CD4-positive, alpha-beta T cell treated with Interleukin-1 beta for 1 hour (primary cell): ENCODE measurements around the gene BPIFA2.
"Not testable (repeated sequence)": the region's sequence is repeated elsewhere in the genome, so short reads cannot be mapped to it uniquely, and the experiment has no call there.

Experiments
- DNase-seq, 2 donors: peaks; one replicate each; pipeline ENCODE4 v3.0.0-alpha.2; 2020 to 2022

Gene BPIFA2

DNA sequence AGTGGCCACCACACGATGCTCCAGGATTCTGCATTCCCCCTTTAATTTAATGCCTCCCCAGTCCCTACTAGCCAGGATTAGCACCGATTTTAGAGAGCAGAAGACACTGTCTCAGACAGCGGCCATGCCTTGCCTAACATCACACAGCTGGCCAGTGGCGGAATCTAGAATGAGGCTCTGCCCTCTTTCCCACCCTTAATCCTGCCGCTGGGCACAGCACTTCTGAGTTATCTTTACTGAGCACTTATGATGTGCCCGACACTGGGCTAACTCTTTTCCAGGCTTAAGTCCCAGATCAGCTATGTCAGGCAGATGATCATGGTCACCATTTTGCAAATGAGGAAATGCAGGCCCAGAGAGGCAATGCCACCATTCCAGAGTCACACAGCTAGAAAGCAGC, 5.6 kb upstream of the BPIFA2 start:
- no peak for DNase-seq

DNA sequence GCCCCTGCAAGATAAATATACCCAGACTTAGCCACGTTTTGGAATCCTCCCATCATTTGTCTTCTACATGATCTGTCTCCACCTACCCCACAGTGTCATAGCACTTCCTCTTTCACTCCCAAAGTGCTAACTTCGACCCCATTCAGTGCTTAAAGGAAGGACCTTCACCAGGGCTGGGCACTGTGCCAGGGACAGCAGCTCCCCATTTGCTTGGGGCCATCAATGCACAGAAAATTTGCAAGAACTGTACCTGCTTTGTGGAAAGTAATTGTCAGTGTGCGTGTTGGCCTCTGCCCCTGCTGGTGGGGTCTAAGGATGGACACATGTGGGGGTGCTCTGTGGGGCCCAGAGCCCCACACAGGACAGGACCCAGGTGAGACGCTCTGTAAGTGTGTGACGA, 5.2 kb upstream of the BPIFA2 start:
- DNase-seq: no peak

DNA sequence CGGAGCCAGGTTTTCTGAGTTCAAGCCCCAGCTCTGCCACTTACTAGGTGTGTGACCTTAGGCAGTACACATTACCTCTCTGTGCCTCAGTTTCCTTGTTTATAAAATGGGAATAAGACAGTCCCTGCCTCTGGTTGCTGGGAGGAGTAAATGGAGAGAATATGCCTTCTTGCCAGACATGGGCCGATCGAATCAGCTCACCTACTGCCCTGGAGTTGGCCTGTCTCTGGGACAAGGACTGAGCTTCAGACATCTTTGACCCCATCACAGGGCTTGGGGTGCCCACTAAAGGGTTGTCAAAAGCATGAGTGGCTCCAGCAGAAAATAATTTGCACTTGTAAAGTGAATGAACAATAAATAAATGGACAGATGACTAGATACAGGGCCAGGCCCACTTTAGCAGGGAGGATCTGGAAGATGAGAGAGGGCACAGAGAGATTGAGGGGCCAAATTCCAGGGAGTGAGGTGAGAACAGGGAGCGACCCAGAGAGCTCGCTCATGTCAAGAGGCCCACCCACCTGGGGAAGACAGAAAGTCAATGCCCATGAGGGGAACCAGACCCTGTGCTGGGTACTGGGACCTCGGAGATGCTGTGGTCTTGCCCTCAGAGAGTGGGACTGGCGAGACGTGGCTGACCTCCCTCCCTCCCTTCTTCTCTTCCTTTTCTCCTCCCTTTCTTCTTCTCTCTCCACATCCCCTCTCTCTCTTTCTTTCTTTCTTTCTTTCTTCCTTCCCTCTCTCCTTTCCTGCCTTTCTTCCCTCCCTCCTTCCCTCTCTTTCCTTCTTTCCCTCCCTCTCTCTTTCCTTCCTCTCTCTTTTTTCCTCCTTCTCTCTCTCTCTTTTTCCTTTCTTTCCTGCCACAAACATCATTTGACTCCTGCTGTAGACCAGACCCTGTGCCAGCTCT, 3.9 kb upstream of the BPIFA2 start:
- DNase-seq: no peak

DNA sequence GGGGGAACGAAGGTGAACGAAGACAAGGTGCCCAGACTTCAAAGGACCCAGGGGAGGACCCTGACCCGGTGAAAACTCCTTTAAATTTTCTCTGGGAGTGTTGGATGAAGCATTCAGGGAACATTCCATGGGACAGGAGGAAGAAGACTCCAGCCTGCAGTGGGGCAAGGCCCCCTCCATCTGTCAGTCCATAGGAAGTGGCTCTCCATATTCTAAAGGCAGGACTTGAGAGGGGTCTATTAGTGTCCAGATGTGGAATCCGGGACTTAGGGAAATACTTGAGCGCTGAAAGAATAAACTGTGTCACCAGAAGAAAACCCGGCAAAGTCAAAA, 3.2 kb upstream of the BPIFA2 start:
- DNase-seq: no peak

DNA sequence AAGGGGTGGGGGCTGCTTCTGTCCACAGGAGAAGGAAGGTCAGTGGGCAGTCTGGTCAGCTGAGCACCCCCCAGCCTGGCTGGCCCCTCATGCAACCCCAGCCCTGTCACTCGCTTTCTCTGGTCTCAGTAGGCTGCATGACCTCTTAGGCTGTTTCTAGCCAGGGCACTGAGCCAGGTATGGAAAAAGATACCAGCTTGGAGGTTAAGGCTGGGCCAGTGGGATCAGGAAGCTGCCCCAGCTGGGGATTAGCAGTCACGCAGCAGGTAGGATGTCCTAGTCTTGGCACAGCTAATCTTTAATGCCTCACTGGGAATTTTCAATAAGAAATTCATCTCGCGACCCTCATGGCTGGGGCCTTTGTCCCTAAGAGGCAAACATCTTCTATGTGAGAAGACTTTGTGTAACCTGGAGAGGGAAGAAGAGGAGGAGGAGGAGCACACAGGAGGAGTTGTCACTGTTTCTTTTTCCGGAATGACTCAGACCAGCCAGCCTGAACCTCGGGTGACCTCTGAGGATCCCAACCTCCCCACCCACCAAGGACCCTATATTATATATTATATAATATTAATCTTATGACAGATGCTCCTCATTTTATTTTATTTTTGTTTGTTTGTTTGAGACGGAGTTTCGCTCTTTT, 2.4 kb upstream of the BPIFA2 start:
- DNase-seq: no peak

DNA sequence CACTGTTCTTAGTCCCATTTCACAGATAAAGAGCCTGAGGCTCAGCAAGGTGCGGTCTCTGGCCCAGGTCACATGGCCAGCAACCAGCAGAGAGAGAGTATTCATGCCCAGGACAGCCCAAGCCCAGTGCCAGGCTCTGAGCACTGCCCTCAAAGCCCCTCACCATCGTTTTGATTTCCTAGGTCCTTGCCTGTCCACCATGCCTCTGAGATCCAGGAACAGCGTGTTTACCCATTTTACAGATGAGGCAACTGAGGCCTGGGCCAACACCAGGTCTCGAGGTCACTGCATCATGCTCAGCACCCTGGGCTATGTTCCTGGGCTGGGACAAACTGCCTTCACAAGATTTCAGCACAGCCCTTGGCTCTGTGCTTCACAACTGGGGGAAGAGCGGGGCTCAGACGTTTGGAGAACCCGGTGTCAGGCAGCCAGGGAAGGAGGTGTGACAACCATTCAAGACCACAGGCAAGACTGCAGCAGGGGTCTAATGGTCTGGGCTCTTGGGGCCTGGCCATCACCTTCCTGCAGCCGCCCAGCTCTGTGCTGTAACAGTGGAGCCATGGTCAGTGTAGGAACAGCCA, 1.3 kb upstream of the BPIFA2 start:
- no peak for DNase-seq

DNA sequence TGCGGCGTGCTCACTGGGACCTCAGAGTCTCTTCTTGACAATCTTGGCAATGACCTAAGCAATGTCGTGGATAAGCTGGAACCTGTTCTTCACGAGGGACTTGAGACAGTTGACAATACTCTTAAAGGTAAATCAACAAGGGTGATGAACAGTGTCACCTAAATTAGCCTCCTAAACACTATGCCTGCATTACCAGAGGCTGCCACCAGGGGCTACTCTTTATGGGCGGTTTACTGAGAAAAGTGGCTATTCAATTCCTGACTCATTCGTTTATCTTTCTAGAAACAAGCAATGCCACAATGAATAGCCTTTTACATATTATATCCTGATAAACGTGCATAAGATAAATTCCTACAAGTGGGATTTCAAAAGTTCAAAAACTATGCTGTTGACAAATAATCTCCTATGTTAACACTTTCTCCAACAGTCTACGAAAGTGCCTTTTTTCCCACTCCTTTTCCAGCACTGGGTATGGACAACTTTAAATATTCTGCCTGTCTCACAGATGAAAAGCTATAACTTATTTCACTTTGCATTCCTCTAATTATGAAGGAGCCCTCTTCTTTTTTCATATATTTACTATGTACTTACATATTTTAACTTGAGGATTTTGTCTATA, 1.3 kb downstream of the BPIFA2 start:
- DNase-seq: no peak

DNA sequence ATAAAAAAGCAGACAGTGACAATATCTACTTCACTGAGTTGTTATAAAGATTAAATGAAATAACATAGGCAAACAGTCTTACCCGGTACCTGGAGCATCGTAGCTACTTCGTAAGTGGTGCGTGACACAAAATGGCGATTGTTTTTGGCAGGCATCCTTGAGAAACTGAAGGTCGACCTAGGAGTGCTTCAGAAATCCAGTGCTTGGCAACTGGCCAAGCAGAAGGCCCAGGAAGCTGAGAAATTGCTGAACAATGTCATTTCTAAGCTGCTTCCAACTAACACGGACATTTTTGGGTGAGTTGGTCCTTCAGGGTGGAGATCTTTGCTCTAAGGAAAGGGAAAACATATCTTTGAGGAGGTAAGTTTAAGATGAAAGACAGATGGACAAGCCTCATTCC, 4.8 kb downstream of the BPIFA2 start:
- no peak for DNase-seq

DNA sequence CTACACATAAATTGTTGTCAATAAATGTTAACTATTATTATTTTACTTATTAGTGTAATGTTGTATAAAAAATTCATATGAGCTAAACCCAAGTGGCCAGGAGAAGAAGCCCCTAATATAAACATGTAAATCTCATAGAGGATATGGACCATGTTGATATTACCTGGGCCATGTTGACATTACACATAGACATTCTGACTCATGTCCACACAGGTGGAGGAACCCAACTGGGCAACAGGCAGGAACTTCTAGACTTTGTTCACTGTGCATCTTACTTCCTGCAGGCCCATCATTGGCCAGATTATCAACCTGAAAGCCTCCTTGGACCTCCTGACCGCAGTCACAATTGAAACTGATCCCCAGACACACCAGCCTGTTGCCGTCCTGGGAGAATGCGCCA, 7.2 kb downstream of the BPIFA2 start:
- DNase-seq: no peak

DNA sequence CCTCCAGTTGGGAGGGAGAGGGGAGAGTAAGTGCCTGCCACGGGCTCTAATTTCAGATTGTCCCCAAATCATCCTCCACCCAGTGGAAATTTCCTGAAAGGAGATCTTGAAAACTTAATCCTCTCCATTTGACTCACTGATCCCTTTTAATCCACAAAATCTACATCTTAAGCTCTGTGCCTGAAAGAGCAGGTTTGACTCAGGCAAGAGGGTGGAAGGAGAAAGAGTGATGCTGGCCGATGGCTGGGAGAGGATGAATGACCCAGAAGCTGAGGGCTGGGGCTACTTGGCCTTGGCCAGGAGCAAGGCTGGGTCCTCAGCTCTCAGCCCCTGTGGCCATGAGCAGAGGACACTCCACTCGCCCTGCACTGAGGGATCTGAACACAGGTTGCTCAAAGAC, 8.1 kb downstream of the BPIFA2 start:
- no peak for DNase-seq

DNA sequence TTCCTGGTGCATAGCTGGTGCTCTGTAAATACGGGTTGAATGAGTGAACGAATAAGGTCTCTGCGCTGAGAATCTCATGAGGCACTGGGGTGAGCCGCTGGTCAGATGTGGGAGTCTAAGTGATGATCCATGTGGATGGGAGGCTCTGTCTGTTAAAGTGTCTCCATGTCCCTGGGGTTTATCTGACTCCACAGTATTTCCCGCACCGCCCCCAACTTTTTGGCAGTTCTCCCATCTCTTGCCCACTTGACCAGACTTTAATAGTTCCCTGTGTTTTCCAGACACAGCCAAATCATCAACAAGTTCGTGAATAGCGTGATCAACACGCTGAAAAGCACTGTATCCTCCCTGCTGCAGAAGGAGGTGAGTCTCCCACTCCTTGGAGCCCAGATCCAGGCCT, 9.9 kb downstream of the BPIFA2 start:
- no peak for DNase-seq

DNA sequence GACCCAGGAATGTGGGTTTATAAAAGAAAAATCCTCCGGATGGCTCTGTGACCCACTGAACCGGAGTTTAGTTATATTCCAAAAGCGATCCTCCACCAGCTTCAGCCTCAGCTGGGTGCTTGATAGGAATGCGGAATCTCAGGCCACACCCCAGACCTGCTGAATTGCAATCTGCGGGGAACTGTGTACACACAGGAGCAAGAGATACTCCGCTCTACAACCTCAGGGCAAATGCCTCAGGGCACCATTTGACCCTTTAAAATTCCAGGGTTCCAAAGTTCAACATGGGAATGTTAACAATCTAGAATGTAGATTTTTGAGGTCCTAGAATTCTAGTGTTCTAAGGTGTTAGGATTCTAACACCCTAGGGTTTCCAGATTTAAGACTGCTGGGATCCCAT, 10.8 kb downstream of the BPIFA2 start:
- DNase-seq: no peak

DNA sequence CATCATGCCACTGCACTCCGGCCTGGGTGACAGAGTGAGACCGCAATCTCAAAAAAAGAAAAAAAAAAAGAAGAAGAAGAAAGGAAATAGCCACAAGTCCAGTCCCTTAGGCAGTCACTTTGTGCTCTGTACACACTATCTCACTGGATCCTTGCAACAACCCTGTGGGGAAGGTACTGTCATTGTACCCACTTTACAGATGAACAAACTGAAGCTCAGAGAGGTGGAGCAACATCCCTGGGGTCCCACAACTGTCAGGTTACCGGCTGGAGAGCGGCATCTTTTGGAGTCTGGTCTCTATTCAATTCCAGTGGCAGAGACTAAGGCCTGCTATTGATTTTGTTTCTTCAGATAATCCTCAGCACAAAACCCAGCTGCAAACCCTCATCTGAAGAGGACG, 12.2 kb downstream of the BPIFA2 start:
- no peak for DNase-seq

DNA sequence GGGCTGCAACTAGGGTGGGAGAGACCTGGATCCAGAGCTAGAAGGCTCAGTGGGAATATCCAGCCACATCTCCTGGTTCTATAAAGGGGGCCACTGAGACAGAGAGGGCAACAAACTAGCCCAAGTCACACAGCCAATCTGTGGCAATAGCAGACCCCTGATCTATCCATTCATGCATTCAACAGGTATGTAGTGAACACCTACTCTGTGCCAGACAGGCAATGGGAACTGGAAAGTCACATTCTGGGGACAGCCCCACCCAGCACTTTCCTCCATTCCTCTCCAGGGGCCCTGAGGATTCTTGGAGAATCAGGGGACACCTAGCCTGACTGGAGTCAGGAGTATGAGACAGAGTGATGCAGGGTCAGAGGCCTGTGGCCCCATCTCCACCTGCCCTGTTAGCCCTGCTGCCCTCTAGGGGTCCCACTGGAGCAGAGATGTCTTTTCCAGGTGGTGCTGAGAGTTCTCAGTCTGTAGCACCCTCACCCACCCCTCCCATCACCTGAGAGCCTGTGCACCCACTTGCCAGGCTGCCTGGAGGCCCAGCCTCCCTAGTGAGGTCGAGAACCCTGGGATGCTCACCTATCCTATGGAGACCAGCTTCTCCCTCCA, 13.6 kb downstream of the BPIFA2 start:
- no peak for DNase-seq

DNA sequence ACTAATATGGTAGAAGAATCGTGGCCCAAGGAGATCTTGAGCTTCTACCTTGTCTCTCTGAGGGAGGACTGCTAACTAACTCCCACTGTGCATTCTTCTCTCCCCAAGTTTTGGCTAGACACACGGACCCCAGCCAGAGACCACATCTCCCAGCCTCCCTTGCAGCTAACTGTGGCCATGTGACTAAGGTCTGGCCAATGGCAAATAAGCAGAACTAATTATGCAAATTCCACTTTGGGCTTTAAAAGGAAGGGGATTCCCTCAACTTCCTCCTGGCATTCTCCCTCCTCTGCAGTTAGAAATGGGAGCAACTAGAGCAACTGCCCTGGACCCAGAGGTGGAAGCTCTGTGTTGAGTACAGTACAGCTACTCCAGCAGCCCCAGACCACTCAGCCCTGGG, 15.4 kb downstream of the BPIFA2 start:
- DNase-seq: no peak

DNA sequence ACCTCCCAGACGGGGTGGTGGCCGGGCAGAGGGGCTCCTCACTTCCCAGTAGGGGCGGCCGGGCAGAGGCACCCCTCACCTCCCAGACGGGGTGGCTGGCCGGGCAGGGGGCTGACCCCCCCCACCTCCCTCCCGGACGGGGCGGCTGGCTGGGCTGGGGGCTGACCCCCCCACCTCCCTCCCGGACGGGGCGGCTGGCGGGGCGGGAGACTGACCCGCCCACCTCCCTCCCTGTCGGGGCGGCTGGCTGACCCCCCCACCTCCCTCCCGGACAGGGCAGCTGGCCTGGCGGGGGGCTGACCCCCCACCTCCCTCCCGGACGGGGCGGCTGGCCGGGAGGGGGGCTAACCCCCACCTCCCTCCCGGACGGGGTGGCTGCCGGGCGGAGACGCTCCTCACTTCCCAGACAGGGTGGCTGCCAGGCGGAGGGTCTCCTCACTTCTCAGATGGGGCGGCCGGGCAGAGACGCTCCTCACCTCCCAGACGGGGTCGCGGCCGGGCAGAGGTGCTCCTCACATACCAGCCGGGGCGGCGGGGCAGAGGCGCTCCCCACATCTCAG, 17.2 kb downstream of the BPIFA2 start:
- DNase-seq: not testable (repeated sequence)

DNA sequence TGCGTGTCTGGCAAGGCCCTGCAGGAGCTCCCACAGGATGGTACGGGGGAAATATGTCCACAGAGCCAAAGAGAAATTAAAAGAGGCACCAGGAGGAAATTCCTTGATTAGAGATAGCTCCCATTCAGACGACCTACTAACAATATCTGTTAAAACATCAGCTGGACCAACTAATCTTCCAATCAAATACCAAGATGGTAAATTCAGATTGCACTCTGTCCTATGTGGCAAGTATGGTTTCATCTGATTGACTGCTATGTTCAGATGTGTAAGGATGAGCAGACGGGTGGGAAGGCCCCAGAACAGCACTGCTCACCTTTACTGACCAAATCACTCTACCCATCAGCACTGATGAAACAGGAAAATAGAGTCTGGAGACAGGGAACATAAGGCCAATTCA, 19.5 kb downstream of the BPIFA2 start:
- DNase-seq: no peak

DNA sequence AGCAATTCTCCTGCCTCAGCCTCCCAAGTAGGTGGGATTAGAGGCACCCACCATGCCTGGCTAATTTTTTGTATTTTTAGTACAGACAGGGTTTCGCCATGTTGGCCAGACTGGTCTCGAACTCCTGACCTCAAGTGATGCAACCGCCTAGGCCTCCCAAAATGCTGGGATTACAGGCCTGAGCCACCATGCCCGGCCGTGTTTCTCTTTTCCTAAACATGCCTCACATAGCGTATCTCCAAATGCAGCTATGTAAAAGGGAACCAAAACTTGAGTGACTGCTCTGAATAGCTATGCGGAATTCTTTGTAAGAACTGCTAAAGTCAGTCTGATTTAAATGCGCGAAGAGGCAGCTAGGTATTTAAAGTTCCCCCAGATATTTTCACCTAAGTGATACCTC, 20.5 kb downstream of the BPIFA2 start:
- no peak for DNase-seq

DNA sequence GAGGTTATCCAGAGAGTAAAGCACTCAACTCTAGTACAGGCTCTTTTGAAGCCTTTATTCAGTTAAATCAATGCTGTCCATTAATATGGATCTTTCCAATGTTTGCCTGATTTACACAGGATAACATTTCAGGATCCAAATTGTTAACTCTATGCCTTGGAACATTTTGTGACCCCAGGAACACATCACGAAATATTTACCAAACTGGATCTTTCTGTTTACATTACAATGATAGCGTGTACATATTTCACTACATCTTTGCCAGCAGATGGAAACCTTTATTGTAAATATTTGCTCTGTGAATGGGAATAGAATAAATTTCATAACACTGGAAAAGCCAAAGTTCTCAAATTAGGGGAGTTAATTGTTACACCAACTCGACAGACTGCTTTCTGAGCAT, 23.5 kb downstream of the BPIFA2 start:
- no peak for DNase-seq

DNA sequence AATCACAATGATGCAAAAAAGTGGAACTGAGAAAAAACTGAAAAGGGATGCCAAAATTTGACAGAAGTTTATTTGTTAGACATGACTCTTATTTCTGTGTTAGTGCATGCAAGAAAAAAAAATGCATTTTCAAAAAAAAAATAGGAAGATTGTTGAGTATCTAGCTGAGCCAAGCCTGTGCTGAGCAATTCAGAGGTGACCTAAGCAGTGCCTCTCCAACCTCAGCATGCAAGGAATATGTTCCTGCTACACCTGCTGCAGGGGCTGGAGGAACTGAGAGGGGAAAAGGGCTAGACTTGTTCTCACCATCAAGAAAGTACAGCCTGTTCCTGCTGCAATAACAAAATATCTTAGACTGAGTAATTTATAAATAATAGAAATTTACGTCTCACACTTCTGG, 24.0 kb downstream of the BPIFA2 start:
- DNase-seq: no peak

DNA sequence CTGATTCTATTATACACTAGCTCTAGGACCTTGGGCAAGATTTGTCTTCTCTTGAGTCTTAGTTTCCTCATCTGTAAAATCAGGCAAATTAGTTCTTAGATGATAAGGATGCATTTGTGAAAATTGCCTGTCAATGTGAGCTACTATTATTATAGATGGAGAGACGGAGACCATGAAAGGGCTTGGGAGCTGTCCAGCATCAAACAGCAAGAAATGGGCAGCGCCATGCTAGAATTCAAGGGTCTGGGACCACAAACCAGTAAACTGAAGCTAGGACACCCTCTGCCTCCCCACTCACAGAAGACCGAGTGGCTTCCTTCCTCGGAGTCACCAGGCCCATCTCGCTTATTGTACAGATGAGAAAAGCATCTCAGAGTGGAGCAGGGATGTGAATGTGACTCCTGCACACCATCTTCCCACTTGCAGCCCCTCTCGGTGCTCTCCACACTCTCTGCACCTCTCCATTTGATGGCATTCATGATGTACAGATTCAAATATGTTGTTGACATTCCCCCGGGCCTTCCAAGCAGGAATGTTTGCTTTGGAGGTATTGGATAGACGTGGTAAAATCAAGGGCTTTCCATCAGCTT, 25.0 kb downstream of the BPIFA2 start:
- DNase-seq: no peak

DNA sequence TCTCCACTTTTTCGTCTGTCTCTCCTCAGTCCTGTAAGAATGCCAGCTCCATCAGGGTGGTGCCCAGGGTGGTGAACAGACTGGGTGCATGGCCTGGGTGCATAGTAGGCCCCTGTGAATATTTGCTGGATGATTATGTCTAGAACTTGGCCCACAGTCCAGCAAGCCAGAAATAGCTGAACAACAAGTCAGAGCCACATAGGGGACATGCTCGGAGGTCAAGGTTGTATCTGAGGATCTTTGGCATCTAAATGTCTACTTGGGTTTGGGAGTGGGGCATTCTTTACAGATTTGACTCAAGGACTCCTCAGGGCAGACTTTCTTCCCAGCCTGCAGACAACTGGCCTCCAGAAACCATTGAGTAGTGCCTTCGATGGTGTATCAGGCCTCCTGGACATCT, 31.1 kb downstream of the BPIFA2 start:
- DNase-seq: no peak

DNA sequence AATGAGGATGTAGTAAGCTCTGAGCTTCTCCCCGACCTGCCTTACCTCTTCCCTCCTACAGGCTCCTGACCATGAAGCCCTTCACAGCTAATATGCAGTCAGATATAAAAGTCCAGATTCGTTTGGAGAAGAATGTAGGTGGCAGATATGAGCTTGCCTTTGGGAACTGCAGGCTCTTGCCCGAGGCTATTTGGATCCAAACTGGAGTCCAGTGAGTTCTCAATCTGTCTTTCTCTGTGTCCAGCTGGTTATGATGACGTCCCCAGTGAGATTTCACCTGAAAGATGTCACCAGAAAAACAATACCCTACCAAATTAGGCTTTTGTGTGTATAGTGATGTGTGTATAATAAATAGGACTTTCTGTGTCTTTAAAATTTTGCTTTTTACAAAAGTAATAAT, 34.5 kb downstream of the BPIFA2 start:
- DNase-seq: no peak
